ENCODE measurements around the gene KRT16.

DNA sequence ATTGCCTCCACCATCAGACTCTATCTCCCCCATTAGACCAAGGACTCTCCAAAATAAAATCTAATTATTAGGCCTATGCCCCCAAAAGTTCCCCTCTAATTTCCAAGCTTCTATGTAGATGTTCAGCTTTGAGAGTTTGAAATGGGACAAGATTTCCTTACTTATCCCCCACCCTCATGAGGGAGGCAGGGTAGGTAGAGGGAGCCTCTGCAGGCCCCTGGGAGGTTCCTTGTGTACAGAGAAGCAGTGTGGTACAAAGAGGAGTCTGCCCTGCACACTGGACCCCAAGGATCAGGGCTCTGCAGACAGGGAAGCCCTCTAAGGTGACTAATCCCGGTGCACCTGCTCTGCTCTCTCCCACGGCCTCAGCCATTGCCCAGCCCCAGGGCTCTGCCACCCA, 9.3 kb upstream of the KRT16 start:
- TF ChIP-seq, protein P1, sequence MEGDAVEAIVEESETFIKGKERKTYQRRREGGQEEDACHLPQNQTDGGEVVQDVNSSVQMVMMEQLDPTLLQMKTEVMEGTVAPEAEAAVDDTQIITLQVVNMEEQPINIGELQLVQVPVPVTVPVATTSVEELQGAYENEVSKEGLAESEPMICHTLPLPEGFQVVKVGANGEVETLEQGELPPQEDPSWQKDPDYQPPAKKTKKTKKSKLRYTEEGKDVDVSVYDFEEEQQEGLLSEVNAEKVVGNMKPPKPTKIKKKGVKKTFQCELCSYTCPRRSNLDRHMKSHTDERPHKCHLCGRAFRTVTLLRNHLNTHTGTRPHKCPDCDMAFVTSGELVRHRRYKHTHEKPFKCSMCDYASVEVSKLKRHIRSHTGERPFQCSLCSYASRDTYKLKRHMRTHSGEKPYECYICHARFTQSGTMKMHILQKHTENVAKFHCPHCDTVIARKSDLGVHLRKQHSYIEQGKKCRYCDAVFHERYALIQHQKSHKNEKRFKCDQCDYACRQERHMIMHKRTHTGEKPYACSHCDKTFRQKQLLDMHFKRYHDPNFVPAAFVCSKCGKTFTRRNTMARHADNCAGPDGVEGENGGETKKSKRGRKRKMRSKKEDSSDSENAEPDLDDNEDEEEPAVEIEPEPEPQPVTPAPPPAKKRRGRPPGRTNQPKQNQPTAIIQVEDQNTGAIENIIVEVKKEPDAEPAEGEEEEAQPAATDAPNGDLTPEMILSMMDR (conservative IDR thresholded peaks at IDR 0.05), result no peak
- TF ChIP-seq ZFX (IDR thresholded peaks at IDR 0.05), result no peak
